ENCODE results near the gene TRABD.

- TF ChIP-seq CTCF (IDR thresholded peaks at IDR 0.05), result no peak
- TF ChIP-seq POLR2A (IDR thresholded peaks at IDR 0.05; ENCODE audit: low read depth), result no peak
- TF ChIP-seq EP300 (IDR thresholded peaks at IDR 0.05), result no peak
Measured at GRCh38 chr22:50215297-50216054, 29.8 kb downstream of the TRABD start.

All from esophagus muscularis mucosa (tissue), 4 donors.